SK-MEL-5 (cell line): ENCODE results near the gene RYR1. TPM values are rescaled to one million over a fixed set of nuclear protein-coding genes. Genes with fewer than 3 reads are reported as not detected.
"Not testable (repeated sequence)": the region's sequence is repeated elsewhere in the genome, so short reads cannot be mapped to it uniquely, and the experiment has no call there.

Experiments used
- DNase-seq: peaks from one replicate; pipeline ENCODE4 v3.0.0-alpha.2; 2016; ENCODE audit warnings: low read depth, low spot score
- in situ Hi-C: cut with HindIII; loops from 2 replicates; pipeline ENCODE4 v1.10.0; 2016; ENCODE audit warnings: low sequenced_read_pairs, high pct_unique_total_duplicates, low pct_unique_long_range_greater_than_20kb
- total RNA-seq: library from RNA; depleted of rRNA; stranded (reverse); fragments of >200 nt; shearing (Covaris generic); gene quantifications from 2 replicates; pipeline ENCODE4 v1.2.3, GENCODE V29; 2014

Gene RYR1
- total RNA-seq, 1 experiment from 2014 or later: 0.03 TPM

DNA sequence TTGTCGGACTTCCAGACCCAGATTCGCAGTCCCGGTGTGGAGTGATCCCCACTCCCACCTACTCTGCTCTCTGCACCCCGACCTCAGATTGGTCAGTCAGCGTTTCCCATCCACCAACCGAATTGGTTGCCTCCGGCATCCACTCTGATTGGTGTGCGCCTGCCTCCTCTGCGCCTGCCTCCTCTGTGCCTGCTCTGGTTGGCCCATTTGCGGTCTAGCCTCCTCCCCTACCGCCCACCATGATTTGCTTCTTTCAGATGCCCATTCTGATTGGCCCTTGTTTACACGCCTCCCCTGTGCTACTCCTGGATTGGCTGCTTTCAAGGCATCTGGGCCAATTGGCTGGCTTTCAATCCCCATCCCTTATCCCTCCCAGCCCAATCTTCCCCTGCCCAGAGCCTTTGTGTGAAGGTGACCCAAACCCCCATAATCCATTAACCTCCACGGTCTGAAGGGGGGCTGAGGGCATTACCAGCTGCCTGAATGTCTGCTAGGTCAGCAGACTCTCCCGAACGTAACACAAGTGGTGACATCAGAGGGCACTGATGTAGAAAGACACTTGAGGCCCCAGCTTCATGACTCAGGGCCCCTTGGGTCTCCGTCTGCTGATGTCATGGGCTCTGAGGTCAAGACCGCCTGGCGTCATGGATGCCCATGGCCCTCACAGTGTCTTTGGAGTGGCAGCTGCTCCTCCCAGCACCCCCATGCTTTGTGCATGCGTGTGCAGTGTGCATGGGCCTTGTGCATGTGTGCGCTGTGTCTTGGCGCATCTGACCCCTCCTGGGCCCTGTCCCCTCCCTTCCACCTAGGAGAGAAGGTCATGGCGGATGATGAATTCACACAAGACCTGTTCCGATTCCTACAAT lies 103.8 kb downstream of the RYR1 start:
- in situ Hi-C loops: no loop called here
- DNase-seq: no peak

DNA sequence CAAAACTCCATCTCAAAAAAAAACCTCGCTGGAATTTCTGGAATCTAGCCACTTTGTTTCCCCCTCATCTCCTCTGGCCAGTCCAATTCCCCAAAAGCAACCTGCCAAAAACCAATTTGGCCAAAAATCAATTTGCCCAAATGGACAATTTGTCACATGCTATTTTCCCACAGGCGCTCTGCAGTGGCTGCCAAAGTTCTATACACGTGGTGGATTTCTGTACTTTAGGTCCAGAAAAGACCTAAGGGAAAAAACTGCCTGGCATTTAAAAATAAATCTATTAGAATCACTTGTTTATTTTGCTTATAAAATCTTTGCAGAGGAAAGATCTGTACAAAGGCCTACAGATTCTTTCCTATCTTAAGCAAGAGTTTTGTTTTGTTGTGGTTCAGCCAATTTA lies 104.9 kb downstream of the RYR1 start:
- in situ Hi-C loops: no loop called here
- DNase-seq: no peak

- DNase-seq: no peak
- in situ Hi-C loops: no loop called here
Measured at GRCh38 chr19:38538793-38539528, 105.5 kb downstream of the RYR1 start.

- DNase-seq: no peak
- in situ Hi-C loops: no loop called here
Measured at GRCh38 chr19:38539751-38540150, 106.3 kb downstream of the RYR1 start.

DNA sequence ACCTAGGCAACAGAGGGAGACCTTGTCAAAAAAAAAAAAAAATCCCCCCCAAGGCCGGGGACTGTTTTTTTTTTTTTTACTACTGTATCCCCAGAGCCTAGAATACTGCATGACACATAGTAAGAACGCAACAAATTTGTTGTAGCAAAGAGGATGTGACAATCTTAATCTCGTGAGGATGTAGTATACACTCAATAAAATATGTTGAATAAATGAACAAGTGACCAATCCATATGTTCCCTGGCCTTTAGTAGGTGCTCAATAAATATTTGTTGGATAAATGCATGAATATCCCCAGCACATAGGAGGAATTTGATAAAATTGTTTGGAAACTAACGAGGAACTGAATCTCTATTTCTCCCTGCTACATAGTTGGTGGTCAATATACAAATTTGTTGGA lies 108.5 kb downstream of the RYR1 start:
- no peak for DNase-seq
- in situ Hi-C loops: no loop called here

GRCh38 chr19:38543286-38543806 lies 109.9 kb downstream of the RYR1 start:
- in situ Hi-C loops: no loop called here
- no peak for DNase-seq

DNA sequence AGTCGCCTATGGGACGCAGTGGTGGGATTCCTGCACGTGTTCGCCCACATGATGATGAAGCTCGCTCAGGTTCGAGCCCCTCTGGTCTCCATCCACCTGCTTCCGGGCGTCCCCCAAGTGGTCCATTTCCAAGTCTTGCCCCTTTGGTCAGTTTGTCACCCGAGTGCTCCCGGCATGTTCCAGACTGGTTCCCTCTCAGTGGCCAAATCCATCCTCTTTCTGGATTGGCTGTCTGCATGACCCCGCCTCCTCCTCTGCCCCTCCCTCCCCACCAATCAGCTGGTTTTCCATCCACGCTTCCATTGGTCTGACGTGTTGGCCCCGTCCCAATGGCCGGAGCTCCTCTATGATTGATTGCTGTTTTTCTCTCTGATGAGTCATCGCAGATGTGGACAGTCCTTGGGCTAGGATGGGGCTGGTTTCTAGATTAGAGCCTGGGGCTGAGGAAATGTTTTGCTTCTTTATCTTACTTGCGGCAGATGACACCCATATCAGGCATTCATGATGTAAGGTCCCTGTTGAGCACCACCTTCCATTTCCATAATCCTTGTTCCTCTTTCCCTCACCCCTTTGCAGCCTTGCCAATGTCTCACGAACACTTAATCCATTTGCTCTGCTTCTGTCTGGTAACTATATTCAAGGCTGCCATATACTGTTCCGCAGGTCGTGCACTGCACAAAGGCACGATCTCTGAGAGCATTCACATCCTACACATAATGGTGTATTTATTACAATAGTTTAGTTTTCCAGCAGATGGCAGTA lies 110.5 kb downstream of the RYR1 start:
- peak; percentile 88 for DNase-seq
- in situ Hi-C loops: no loop called here

DNA sequence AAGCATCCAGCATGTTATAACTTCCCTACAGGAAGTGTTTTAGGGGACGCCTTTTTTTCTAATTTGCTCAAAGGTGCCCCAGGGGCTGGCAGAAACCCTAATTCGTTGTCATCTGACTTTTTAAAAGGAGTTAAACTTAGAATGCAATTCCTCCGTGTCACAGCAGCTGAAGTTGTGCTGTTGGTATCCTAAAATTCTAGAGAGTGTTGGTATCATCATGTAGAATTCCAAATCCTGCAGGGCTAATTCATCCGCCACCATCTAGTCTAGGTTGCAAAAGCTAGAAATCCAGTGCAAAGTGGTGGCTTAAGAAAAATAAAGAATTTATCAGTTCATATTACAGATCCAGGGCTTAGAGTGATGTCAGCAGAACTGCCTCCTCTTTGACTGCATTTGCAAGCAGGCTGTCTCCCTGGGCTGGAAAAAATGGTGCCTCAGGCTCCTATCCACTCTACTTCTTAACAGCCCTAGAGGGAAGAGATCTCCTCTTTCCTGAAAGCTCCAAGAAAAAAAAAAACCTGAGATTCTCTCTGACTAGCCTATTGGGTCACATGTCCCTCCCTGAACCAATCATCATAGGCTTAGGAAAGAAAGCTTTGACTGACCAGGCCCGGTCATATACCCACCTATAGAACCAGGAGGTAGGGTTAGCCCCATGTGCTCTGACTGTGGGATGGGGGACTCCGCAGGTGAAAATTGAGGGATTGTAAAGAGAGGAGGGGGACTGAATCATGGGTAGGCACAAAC lies 111.3 kb downstream of the RYR1 start:
- in situ Hi-C loops: no loop called here
- DNase-seq: peak; percentile 43

GRCh38 chr19:38545596-38545995 lies 112.1 kb downstream of the RYR1 start:
- DNase-seq: no peak
- in situ Hi-C loops: no loop called here

- in situ Hi-C loops: no loop called here
- no peak for DNase-seq
Measured at GRCh38 chr19:38547421-38547820, 113.9 kb downstream of the RYR1 start.

GRCh38 chr19:38549061-38549460 lies 115.6 kb downstream of the RYR1 start:
- in situ Hi-C loops: no loop called here
- no peak for DNase-seq

DNA sequence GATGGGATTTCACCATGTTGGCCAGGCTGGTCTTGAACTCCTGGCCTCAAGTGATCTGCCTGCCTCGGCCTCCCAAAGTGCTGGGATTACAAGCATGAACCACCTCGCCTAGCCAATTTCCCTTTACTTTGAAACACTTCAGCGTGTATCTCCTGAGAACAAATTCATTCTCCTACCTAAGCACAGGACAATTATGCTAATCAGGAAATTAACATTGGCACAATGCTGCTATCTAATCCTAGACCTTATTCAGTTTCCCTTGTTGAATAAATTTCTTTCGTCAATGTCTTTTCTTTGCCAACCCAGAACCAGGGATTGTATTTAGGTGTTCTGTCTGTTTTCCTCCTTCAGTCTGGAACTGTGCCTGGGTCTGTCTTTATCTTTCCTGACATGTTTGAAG lies 116.5 kb downstream of the RYR1 start:
- in situ Hi-C loops: no loop called here
- no peak for DNase-seq

DNA sequence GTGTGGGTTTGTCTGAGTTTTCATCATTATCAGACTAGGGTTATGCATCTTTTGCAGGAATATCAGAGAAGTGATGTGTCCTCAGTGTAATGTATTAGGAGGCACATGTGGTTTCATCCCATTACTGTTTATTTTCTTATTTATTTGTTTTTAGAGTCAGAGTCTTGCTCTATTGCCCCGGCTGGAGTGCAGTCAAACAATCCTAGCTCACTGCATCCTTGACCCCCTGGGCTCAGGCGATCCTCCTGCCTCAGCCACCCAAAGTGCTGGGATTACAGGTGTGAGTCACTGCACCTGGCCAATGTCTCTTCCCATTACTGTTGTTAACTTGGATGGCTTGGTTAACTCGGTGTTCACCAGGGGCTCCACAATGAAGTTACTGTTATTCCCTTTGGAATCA lies 116.9 kb downstream of the RYR1 start:
- DNase-seq: no peak

DNA sequence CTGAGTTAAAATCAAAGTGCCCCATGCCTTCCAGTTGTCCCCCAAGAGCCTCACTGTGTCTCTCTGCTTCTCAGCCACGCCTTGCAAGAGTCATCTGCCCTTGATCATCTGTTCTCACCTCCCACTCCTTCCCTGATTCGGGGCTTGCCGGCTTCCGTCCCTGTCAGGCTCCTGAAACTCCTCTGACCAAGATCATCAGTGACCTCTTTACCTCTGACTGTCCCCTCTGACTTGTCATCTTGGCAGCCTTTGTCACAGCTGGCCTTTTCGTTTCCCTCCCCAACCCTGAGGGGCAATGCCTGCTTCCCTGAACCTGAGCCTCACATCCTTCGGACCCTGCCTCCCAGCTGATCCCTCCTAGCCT lies 117.9 kb downstream of the RYR1 start:
- DNase-seq: no peak
- in situ Hi-C loops: no loop called here

More for the DNA sequence above, 116.9 kb downstream of the RYR1 start:
- in situ Hi-C loops: no loop called here

DNA sequence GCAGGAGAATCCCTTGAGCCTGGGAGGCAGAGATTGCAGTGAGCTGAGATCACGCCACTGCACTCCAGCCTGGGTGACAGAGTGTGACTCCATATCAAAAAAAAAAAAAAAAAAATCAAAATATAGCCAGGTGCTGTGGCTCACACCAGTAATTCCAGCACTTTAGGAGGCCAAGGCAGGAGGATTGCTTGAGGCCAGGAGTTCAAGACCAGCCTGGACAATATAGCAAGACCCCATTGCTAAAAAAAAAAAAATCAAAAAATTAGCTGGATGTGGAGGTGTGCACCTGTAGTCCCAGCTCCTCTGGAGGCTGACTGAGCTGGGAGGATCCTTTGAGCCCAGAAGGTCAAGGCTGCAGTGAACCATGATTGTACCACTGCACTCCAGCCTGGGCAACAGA lies 119.7 kb downstream of the RYR1 start:
- DNase-seq, in situ Hi-C loops: not testable (repeated sequence)

DNA sequence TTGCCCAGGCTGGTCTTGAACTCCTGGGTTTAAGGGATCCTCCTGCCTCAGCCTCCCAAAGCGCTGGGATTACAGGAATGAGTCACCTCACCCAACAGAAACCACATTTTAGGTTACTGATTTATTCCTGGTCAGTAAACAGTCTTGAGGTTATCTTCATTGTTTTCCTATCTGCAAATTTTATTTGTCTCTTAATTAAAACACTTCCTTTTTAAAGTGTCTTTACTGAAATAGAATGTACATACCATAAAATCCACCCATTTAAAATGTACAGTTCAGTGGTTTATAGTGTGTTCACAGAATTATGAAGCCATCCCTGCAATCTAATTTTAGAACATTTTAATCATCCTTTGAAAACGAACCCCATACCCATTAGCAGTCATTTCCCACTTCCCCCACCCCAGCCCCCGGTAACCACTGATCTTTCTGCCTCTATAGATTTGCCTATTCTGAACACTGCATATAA lies 121.2 kb downstream of the RYR1 start:
- no peak for DNase-seq
- in situ Hi-C loops: no loop called here

DNA sequence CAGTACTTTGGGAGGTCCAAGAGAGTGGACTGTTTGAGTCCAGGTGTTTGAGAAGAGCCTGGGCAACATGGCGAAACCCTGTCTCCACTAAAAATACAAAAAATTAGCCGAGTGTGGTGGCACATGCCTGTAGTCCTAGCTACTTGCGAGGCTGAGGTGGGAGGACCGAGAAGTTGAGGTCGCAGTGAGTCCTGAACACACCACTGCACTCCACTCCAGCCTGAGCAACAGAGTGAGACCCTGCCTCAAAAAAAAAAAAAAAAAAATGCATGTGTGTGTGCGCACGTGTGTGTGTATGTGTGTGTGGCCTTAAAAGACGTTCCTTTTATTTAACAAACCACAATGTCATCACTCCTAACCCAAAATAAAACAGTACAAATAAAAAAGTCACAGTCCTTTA lies 121.7 kb downstream of the RYR1 start:
- no peak for DNase-seq
- in situ Hi-C loops: no loop called here
